Upper lobe of left lung (tissue), 4 donors: ENCODE data around the gene KCNJ4.

Experiments
- EP300 ChIP-seq, 4 donors: sonication (generic); formaldehyde crosslinking; IDR thresholded peaks; one replicate each; pipeline ENCODE4 v1.5.1; 2017; ENCODE audit warnings: antibody characterized with exemption in 4 of 4, control low read depth in 2 of 4
- POLR2AphosphoS5 ChIP-seq, 2 donors: sonication (generic); formaldehyde crosslinking; IDR thresholded peaks; one replicate each; pipeline ENCODE4 v1.5.1; 2017; ENCODE audit warnings: antibody characterized with exemption in 2 of 2

DNA sequence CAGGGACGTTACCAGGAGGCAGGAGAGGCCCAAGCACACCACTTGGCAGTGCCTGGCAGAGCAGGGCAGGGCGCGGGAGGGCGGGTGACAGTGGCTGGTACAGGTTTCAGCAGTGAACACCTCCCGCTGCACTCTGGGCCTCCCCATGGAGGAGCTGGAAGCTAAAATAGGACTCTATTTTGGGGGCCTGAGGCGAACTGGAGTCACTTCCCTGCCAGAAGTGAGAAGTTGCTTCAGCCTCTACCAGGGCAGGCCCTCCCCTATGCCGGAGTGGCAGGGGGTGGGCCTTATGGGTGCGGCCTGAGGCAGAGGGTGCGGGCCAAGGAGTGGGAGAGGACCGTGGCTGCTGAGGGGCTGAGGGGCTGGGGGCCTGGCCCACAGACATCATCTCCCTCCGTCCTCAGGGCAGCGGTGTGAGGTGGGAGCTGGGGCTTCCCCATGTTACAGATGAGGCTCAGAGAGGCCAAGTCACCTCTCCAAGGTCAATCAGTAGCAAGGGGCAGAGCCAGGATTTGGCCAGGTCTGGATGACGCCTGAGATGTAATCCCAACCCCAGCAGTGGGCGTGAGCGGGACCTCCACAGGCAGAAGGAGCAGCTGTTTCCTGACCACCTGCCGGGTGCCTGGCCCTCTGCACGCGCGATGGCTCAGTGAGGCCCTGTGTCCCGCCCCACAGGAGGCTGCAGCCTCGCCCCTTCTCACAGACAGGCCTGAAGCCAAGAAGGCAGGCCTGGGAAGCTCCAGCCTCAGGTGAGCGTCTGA, 39.3 kb downstream of the KCNJ4 start:
- TF ChIP-seq EP300 (IDR thresholded peaks at IDR 0.05): no peak
- no peak for TF ChIP-seq POLR2AphosphoS5 (IDR thresholded peaks at IDR 0.05)
